GOT3 (cell line): ENCODE data around the gene EIF3M.
"Not testable (repeated sequence)": the region's sequence is repeated elsewhere in the genome, so short reads cannot be mapped to it uniquely, and the experiment has no call there.

ENCODE experiments used
- DNase-seq: peaks from one replicate; lab custom pipeline; 2025; ENCODE audit warnings: mixed read lengths; lab: John Stamatoyannopoulos, UW

EIF3M gene

DNA sequence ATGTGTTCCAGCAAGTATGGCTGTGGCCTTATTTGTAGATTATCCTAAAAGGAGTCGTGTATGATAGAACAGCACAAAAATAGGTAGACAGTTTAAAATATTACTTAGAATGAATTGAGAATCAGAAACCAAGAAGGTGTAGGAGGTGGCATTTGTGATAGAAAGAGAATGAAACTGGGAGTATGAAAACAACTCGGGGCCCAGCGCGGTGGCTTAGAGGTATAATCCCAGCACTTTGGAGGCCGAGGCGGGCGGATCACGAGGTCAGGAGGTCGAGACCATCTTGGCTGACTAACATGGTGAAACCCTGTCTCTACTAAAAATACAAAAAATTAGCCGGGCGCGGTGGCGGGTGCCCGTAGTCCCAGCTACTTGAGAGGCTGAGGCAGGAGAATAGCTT, 12.5 kb downstream of the EIF3M start:
- DNase-seq, result not testable (repeated sequence)

DNA sequence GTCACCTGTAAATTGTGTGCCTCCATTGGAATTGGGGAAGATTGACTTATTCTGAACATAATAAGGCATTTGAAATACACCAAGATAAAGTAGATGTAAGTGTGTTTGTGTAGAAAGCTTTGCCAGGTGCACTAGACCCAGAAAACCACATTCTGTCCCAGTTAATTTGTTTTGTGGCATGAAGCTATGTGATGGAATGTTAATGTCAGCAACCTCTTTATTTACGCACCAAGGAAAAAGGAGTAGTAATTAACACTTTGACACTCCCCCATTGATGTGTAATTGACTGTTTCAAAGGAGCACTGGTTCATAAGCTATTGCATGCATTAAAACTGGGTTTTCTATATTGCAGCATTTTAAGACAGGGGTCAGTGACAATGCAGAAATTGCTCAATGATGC, 14.3 kb downstream of the EIF3M start:
- no peak for DNase-seq

DNA sequence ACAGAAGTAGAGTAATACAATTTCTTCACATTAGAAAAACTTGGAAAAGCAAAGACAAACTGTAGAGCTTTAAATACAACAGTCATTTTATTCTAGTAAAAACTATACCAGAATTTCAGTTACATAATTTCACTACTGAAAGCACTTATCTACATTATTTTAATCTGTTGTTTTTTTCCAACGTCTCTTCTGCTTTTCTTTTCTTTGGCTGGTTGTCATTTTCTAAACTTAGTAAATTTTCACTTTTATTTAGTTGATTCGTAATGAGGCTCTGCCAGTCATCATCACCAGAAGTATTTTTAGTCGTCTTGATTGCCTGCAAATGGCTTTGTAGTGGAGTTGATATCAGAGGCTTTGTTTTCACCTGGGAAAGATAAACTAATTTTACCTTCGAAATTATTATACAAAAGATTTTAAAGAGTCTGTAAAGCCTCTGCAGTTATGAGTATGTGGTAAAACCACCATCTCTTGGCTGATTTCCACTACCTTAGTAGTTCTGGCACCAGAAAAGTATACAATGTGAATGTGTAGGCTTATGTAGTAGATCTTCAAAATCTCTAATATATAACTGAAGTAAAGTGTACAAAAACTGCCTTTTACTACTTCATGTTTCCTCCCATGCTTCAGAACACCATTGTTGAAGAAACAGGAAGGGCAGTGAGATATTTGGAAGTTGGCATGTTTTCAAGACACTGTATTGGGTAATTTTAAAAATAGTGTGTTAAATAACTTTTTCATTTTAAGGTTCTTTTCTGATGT, 19.2 kb downstream of the EIF3M start:
- no peak for DNase-seq

DNA sequence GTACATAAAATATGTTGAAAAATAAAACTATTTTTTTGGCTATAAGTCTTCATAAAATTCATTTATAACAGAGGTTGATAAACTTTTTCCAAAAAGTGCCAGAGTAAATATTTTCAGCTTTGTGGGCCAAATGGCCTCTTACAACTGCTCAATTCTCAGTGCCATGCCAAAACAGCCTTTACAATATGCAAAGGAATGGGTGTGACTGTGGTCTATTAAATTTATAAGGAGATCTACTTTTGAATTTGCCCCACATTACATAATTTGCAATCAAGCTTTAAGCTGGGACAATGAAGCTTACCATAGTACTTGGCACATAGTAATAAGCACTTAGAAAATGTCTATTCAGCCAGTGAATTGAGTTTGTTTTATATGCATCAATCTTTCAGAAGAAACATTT, 22.6 kb downstream of the EIF3M start:
- DNase-seq, result no peak

DNA sequence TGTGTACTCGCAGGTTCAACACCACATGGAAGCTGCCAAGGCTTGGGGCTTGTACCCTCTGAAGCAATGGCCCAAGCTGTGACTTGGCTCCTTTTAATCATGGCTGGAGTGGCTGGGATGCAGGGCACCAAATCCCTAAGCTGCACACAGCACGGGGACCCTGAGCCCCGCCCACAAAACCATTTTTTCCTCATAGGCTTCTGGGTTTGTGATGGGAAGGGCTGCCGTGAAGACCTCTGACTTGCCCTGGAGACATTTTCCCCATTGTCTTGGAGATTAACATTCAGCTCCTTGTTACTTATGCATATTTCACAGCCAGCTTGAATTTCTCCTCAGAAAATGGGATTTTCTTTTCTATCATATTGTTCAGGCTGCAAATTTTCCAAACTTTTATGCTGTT, 25.2 kb downstream of the EIF3M start:
- not testable (repeated sequence) for DNase-seq

DNA sequence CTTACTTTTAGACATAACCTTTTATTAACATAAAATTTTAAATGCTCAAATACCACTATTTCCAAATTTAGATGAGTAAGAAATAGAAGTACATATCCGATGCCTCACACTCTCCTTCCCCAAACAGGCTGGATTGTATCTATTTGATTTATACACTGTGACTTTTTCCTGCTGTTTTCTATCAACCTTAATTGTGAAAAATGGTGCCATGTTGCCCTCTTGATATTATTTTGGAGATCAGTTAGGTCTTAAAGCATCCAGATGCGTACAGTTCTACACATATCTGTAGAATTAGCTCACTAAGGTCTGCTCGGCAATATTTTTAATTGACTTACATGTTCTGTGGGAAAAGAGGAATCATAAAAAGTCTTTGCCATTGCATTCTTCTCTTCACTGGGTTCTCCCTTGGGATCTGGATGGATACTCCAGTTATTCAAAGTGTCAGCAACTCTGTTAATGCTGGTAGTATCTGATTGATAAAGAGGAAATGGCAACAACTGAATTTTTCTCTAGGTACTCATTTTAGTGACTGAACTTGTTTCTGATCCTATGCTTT, 27.2 kb downstream of the EIF3M start:
- DNase-seq, result no peak

DNA sequence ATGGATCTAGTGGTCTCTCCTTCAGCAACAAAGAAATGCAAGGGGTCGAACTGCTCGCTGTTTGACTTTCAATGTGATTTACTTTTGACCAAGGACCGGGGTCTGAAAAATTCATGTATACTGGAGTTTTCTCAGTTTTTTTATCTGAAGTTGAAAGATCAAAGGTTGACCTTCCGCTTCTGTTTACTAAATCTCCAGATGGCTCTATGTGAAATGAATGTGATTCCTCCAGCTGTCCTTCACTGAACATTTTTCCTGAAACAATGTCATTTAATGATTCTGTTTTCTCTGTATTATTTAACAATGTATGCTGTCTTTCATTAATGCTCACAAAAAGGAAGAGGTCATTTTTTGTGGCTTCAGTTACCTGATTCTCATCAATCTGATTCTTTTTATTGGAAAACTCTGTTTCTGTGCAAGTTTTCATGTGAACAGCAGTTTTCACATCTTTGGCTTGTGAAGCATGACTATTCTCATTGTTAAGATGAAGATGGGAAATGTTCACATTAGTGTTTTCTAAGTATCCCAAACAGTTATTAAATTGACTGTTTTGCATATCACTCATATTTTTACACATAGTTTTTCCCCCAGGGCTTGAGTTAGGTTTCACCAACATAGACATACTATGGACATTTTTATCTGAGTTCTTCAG, 30.0 kb downstream of the EIF3M start:
- no peak for DNase-seq

DNA sequence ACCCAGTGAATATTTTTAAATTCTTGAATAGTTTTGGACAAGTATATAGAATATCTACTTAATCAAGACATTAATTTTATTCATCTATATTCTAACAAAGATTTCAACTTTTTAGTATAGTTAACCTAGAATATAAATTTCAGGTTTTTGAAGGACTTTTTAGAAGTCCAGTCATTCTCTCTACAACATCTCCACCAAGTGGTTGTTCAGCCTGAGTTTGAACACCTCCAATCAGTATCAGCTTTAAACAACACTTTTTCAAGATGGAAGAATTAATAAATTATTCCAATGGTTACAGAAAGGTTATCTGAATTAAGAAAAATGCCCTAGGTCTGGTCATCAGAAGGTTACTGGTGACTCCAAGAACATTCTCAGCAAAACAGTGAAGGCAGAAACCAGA, 31.8 kb downstream of the EIF3M start:
- no peak for DNase-seq

DNA sequence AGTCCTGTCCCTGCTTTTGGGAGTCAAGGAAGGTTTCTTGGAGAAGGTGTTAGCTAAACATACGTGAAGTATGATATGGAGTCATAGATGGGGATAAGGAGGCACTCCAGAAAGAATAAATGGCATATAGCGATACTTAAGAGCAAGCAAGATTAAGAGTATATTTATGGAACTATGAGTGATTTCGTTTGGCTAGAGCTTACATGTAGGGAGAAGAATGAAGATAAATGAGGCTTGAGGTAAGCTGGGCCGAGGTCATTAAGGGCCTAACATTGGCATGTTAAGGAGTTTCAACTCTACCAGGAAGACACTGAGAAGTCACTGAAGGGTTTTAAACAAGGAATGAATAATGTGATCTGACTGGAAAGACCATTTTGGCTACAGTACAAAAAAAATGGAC, 33.3 kb downstream of the EIF3M start:
- no peak for DNase-seq

DNA sequence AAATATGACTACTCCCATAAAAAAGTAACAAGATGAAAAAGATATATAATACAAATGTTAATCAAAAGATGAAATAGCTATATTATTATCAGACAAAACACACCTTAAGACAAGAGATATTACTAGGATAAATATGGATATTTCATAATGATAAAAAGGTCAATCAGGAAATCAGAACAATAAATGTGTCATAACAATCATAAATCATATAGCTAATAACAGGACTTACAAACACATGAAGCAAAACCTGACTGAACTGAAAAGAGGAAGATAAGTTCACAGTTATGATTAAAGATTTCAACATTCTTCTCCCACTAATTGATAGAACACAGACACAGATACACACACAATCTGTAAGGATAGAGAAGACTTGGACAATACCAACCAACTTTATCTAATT, 47.2 kb downstream of the EIF3M start:
- DNase-seq, result no peak

DNA sequence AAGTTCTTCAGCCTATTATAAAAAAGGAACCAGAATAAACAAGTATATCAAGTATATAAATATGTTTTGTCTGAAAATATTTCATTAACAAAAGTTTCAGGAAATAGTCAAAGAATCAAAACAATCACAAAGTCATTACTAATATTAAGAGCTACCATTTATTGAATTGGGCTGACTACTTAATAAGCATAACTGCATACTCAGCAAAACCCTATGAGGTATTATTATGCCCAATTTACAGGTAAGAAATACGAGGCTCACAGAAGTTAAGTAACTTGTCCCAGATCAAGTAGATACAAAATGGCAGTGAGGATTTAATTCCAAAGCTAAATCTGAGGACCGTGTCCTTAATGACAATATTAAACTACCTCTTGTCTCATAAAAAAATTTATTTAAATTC, 52.2 kb downstream of the EIF3M start:
- DNase-seq, result no peak

DNA sequence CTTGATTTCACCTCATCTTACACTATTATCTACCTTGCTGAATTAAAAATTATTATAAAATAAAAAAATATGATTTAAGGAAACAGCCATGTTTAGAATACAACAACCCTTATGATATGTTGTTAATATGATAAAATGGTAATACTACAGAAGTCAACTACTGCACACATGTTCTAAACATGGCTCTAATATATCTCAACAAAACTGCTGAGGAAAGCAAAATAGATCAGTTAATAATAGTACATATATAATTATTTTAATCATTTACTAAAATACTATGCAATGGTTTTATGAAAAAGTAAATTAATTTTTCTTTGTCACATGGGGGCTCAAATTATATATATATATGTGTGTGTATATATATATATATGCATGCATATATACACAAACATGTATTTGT, 57.7 kb downstream of the EIF3M start:
- DNase-seq, result no peak

DNA sequence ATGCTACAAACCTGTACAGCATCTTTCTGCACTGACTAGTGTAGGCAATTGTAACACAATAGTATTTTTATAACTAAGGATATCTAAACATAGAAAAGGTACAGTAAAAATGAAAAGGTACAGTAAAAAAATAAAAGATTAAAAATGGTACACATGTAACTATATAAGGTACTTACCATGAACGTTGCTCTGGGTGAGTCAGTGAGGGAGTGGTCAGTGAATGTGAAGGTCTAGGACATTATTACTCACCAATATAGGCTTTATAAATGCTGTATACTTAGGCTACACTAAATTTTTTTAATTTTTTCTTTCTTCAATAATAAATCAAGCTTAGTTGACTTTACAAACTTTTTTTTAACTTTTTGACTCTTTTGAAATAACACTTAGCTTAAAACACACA, 59.9 kb downstream of the EIF3M start:
- no peak for DNase-seq
